Esophagus muscularis mucosa (tissue), 3 donors: ENCODE data around the gene ADH1B.

Source experiments
- POLR2A ChIP-seq: fragments of 450-650 bp; IDR thresholded peaks from one replicate; pipeline ENCODE4 v1.6.1; 2017; ENCODE audit warnings: antibody characterized with exemption, moderate library complexity, mild to moderate bottlenecking, low read depth
- POLR2AphosphoS5 ChIP-seq, 2 donors: sonication (generic); formaldehyde crosslinking; IDR thresholded peaks; one replicate each; pipeline ENCODE4 v1.6.1; 2017; ENCODE audit warnings: antibody characterized with exemption in 2 of 2
- TF ChIP-seq, protein P1 (sequence below), 3 experiments: fragments of 200-600 bp in 2 of 3; fragments of 450-650 bp in 1 of 3; sonication (generic) in 2 of 3; IDR thresholded peaks; one replicate each; pipeline ENCODE4 v1.5.1; 2017 to 2019; ENCODE audit warnings: antibody characterized with exemption in 3 of 3, mild to moderate bottlenecking in 2 of 3, moderate library complexity in 1 of 3

DNA sequence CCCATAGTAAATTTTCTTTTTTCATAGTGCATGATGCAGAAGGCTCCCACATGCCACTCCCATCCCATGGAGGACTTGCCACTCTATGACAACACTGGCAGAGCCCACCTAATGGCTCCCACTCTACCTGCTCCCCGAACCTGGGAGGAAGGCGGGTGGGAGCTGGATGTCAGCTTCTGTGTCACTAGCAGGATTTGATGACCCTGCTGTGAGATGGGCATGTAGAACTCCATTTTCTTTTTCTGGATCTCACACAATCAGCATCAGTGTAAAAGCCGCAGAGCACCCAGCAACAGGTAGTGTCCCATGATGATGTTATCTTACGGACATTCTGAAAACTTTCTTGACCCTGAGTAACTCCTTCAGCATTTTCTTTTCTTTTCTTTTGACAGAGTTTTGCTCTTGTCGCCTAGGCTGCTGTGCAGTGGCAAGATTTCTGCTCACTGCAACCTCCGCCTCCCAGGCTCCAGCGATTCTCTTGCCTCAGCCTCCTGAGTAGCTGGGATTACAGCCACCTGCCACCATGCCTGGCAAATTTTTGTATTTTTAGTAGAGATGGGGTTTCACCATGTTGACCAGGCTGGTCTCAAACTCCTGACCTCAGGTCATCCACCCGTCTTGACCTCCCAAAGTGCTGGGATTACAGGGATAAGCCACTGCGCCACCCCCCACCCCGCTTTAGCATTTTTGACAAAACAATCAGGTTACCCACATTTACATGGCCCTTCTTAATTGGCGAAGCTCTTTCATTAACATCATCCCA, 15.4 kb downstream of the ADH1B start:
- TF ChIP-seq POLR2A (no peak), POLR2AphosphoS5 (IDR thresholded peaks at IDR 0.05) (peak in 1 of 2 donors; percentile 22)
- TF ChIP-seq, protein P1, sequence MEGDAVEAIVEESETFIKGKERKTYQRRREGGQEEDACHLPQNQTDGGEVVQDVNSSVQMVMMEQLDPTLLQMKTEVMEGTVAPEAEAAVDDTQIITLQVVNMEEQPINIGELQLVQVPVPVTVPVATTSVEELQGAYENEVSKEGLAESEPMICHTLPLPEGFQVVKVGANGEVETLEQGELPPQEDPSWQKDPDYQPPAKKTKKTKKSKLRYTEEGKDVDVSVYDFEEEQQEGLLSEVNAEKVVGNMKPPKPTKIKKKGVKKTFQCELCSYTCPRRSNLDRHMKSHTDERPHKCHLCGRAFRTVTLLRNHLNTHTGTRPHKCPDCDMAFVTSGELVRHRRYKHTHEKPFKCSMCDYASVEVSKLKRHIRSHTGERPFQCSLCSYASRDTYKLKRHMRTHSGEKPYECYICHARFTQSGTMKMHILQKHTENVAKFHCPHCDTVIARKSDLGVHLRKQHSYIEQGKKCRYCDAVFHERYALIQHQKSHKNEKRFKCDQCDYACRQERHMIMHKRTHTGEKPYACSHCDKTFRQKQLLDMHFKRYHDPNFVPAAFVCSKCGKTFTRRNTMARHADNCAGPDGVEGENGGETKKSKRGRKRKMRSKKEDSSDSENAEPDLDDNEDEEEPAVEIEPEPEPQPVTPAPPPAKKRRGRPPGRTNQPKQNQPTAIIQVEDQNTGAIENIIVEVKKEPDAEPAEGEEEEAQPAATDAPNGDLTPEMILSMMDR (IDR thresholded peaks at IDR 0.05): no peak
